ENCODE results near the gene CEP131.
"Not testable (repeated sequence)": the region's sequence is repeated elsewhere in the genome, so short reads cannot be mapped to it uniquely, and the experiment has no call there.

Gene CEP131

GRCh38 chr17:81156866-81157805 is 65.6 kb downstream of the CEP131 start:
- Histone ChIP-seq H3K4me1 (ENCODE audit: insufficient read depth, low read length) (no peaks in the 10 kb centered on the region), H3K36me3 (ENCODE audit: insufficient read depth, low read length) (no peaks in the 10 kb centered on the region), H3K9ac (ENCODE audit: low read length) (no peak overlapping the region), H3K27me3 (ENCODE audit: control insufficient read depth in 1 of 2, insufficient read depth in 2 of 2, low read length in 2 of 2) (no peaks in the 10 kb centered on the region), H3K9me3 (ENCODE audit: low read length) (no peaks in the 10 kb centered on the region), H3K4me3 (ENCODE audit: low read depth in 1 of 2, low read length in 2 of 2) (no peak overlapping the region), H3K27ac (ENCODE audit: low read depth, low read length) (no peak overlapping the region)

- Histone ChIP-seq H3K4me3 (ENCODE audit: low read depth in 1 of 2, low read length in 2 of 2) (no peak overlapping the region), H3K4me1 (ENCODE audit: insufficient read depth, low read length) (no peaks in the 10 kb centered on the region), H3K27ac (ENCODE audit: low read depth, low read length) (no peak overlapping the region), H3K27me3 (ENCODE audit: control insufficient read depth in 1 of 2, insufficient read depth in 2 of 2, low read length in 2 of 2) (no peaks in the 10 kb centered on the region), H3K9me3 (ENCODE audit: low read length) (no peaks in the 10 kb centered on the region), H3K9ac (ENCODE audit: low read length) (no peak overlapping the region), H3K36me3 (ENCODE audit: insufficient read depth, low read length) (no peaks in the 10 kb centered on the region)
Observed at GRCh38 chr17:81154961-81155360, 67.8 kb downstream of the CEP131 start.

- H3K27me3 ChIP-seq (ENCODE audit: control insufficient read depth in 1 of 2, insufficient read depth in 2 of 2, low read length in 2 of 2); H3K4me3 ChIP-seq (ENCODE audit: low read depth in 1 of 2, low read length in 2 of 2); H3K27ac ChIP-seq (ENCODE audit: low read depth, low read length); H3K9ac ChIP-seq (ENCODE audit: low read length); H3K36me3 ChIP-seq (ENCODE audit: insufficient read depth, low read length); H3K4me1 ChIP-seq (ENCODE audit: insufficient read depth, low read length); H3K9me3 ChIP-seq (ENCODE audit: low read length): not testable (repeated sequence)
Observed at GRCh38 chr17:81154016-81154415, 68.7 kb downstream of the CEP131 start.

- H3K27ac ChIP-seq (ENCODE audit: low read depth, low read length): no peak overlapping the region
- H3K4me1 ChIP-seq (ENCODE audit: insufficient read depth, low read length): no peaks in the 10 kb centered on the region
- H3K36me3 ChIP-seq (ENCODE audit: insufficient read depth, low read length): no peaks in the 10 kb centered on the region
- no peaks in the 10 kb centered on the region for H3K9me3 ChIP-seq (ENCODE audit: low read length)
- H3K4me3 ChIP-seq (ENCODE audit: low read depth in 1 of 2, low read length in 2 of 2): no peak overlapping the region
- no peak overlapping the region for H3K9ac ChIP-seq (ENCODE audit: low read length)
- no peaks in the 10 kb centered on the region for H3K27me3 ChIP-seq (ENCODE audit: control insufficient read depth in 1 of 2, insufficient read depth in 2 of 2, low read length in 2 of 2)
Observed at GRCh38 chr17:81153340-81153803, 69.4 kb downstream of the CEP131 start.

GRCh38 chr17:81152288-81152828 is 70.4 kb downstream of the CEP131 start:
- Histone ChIP-seq H3K4me3 (ENCODE audit: low read depth in 1 of 2, low read length in 2 of 2) (no peak overlapping the region), H3K27ac (ENCODE audit: low read depth, low read length) (no peak overlapping the region), H3K27me3 (ENCODE audit: control insufficient read depth in 1 of 2, insufficient read depth in 2 of 2, low read length in 2 of 2) (no peaks in the 10 kb centered on the region), H3K36me3 (ENCODE audit: insufficient read depth, low read length) (no peaks in the 10 kb centered on the region), H3K9ac (ENCODE audit: low read length) (no peak overlapping the region), H3K9me3 (ENCODE audit: low read length) (no peaks in the 10 kb centered on the region), H3K4me1 (ENCODE audit: insufficient read depth, low read length) (no peaks in the 10 kb centered on the region)

- no peaks in the 10 kb centered on the region for H3K9me3 ChIP-seq (ENCODE audit: low read length)
- no peaks in the 10 kb centered on the region for H3K36me3 ChIP-seq (ENCODE audit: insufficient read depth, low read length)
- H3K27ac ChIP-seq (ENCODE audit: low read depth, low read length): no peak overlapping the region
- no peak overlapping the region for H3K4me3 ChIP-seq (ENCODE audit: low read depth in 1 of 2, low read length in 2 of 2)
- H3K4me1 ChIP-seq (ENCODE audit: insufficient read depth, low read length): no peaks in the 10 kb centered on the region
- no peak overlapping the region for H3K9ac ChIP-seq (ENCODE audit: low read length)
- H3K27me3 ChIP-seq (ENCODE audit: control insufficient read depth in 1 of 2, insufficient read depth in 2 of 2, low read length in 2 of 2): no peaks in the 10 kb centered on the region
Observed at GRCh38 chr17:81151278-81151677, 71.5 kb downstream of the CEP131 start.

- no peak overlapping the region for H3K9ac ChIP-seq (ENCODE audit: low read length)
- H3K27ac ChIP-seq (ENCODE audit: low read depth, low read length): no peak overlapping the region
- H3K9me3 ChIP-seq (ENCODE audit: low read length): no peaks in the 10 kb centered on the region
- H3K4me1 ChIP-seq (ENCODE audit: insufficient read depth, low read length): no peaks in the 10 kb centered on the region
- no peak overlapping the region for H3K4me3 ChIP-seq (ENCODE audit: low read depth in 1 of 2, low read length in 2 of 2)
- no peaks in the 10 kb centered on the region for H3K36me3 ChIP-seq (ENCODE audit: insufficient read depth, low read length)
- H3K27me3 ChIP-seq (ENCODE audit: control insufficient read depth in 1 of 2, insufficient read depth in 2 of 2, low read length in 2 of 2): no peaks in the 10 kb centered on the region
Observed at GRCh38 chr17:81150377-81151077, 72.2 kb downstream of the CEP131 start.

- H3K27ac ChIP-seq (ENCODE audit: low read depth, low read length): no peak overlapping the region
- H3K27me3 ChIP-seq (ENCODE audit: control insufficient read depth in 1 of 2, insufficient read depth in 2 of 2, low read length in 2 of 2): no peaks in the 10 kb centered on the region
- H3K36me3 ChIP-seq (ENCODE audit: insufficient read depth, low read length): no peaks in the 10 kb centered on the region
- no peak overlapping the region for H3K4me3 ChIP-seq (ENCODE audit: low read depth in 1 of 2, low read length in 2 of 2)
- no peaks in the 10 kb centered on the region for H3K4me1 ChIP-seq (ENCODE audit: insufficient read depth, low read length)
- no peaks in the 10 kb centered on the region for H3K9me3 ChIP-seq (ENCODE audit: low read length)
- H3K9ac ChIP-seq (ENCODE audit: low read length): no peak overlapping the region
Observed at GRCh38 chr17:81148986-81149533, 73.7 kb downstream of the CEP131 start.

- no peak overlapping the region for H3K4me3 ChIP-seq (ENCODE audit: low read depth in 1 of 2, low read length in 2 of 2)
- H3K27ac ChIP-seq (ENCODE audit: low read depth, low read length): no peak overlapping the region
- no peak overlapping the region for H3K9ac ChIP-seq (ENCODE audit: low read length)
- no peaks in the 10 kb centered on the region for H3K36me3 ChIP-seq (ENCODE audit: insufficient read depth, low read length)
- H3K27me3 ChIP-seq (ENCODE audit: control insufficient read depth in 1 of 2, insufficient read depth in 2 of 2, low read length in 2 of 2): no peaks in the 10 kb centered on the region
- no peaks in the 10 kb centered on the region for H3K9me3 ChIP-seq (ENCODE audit: low read length)
- H3K4me1 ChIP-seq (ENCODE audit: insufficient read depth, low read length): no peaks in the 10 kb centered on the region
Observed at GRCh38 chr17:81148571-81148970, 74.2 kb downstream of the CEP131 start.

GRCh38 chr17:81147701-81148100 is 75.1 kb downstream of the CEP131 start:
- H3K4me1 ChIP-seq (ENCODE audit: insufficient read depth, low read length): peaks cover 4% of the 10 kb centered on the region
- no peaks in the 10 kb centered on the region for H3K36me3 ChIP-seq (ENCODE audit: insufficient read depth, low read length)
- H3K27ac ChIP-seq (ENCODE audit: low read depth, low read length): no peak overlapping the region
- no peak overlapping the region for H3K4me3 ChIP-seq (ENCODE audit: low read depth in 1 of 2, low read length in 2 of 2)
- no peaks in the 10 kb centered on the region for H3K9me3 ChIP-seq (ENCODE audit: low read length)
- H3K9ac ChIP-seq (ENCODE audit: low read length): no peak overlapping the region
- no peaks in the 10 kb centered on the region for H3K27me3 ChIP-seq (ENCODE audit: control insufficient read depth in 1 of 2, insufficient read depth in 2 of 2, low read length in 2 of 2)

GRCh38 chr17:81146208-81146607 is 76.6 kb downstream of the CEP131 start:
- not testable (repeated sequence) for H3K27me3 ChIP-seq (ENCODE audit: control insufficient read depth in 1 of 2, insufficient read depth in 2 of 2, low read length in 2 of 2); H3K9me3 ChIP-seq (ENCODE audit: low read length); H3K9ac ChIP-seq (ENCODE audit: low read length); H3K27ac ChIP-seq (ENCODE audit: low read depth, low read length); H3K4me1 ChIP-seq (ENCODE audit: insufficient read depth, low read length); H3K4me3 ChIP-seq (ENCODE audit: low read depth in 1 of 2, low read length in 2 of 2); H3K36me3 ChIP-seq (ENCODE audit: insufficient read depth, low read length)

Data from muscle layer of colon (tissue), 2 donors.